Measurements from ENCODE around the gene SCAMP4.

The SCAMP4 gene

DNA sequence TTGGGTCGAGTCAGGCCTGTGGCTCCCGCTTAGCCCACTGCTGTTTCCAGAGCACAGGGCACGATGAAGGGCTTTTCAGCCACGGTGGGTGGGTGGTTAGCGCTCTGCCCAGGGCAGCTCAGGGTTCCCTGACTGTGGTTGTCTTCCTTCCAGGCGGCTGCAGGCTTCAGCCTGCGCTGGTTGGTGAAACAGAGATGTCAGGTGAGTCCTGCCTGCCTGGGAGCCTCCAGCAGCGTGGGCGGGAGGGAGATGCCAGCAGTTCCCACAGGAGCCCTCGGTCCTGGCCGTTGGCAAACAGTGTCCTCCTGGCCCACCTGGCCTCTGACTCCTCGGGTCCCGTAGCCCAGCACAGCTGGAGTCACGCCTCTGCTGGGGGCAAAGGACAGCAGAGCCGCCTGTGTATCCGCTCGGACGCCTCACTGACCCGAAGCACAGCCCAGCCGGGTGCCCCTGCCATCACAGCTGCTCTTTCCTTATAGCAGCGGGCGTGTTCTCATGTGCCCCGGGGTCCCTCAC is 9.7 kb downstream of the SCAMP4 start:
- no peak for DNase-seq

DNA sequence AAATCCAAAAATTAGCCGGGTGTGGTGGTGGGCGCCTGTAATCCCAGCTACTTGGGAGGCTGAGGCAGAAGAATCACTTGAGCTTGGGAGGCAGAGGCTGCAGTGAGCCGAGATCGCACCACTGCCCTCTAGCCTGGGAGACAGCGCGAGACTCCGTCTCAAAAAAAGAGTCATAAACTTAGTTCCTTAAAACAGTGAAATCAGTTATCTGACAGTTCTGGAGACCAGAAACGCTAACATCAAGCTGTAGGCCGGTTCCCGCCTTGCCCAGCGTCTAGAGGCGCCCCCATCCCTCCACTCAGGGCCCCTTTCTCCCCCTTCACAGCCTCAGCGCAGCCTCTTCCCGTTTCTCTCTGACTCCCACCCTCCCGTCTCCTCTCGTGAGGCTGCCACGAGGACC is 11.9 kb downstream of the SCAMP4 start:
- DNase-seq = no peak

GRCh38 chr19:1917926-1918325 is 12.7 kb downstream of the SCAMP4 start:
- no peak for DNase-seq

GRCh38 chr19:1918975-1919374 is 13.8 kb downstream of the SCAMP4 start:
- no peak for DNase-seq

DNA sequence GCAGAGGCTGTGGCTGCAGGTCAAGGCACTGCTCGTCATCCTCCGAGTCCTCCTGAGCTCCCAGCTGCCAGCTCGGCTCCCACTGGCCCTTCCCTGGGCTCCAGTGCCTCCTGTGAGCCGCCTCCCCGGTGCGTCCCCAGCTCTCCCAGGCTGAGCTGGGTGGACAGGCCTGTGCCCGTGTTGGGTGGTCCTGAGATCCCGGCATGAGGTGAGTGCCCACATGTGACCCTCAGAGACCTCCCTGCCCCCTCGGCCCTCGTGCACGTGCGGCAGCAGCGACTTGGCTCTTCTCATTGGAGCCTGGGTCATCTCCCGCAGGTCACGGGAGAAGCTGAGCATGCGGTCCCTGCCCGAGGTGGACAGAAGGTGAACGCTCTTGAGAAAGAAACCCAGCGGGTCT is 15.4 kb downstream of the SCAMP4 start:
- DNase-seq = no peak

DNA sequence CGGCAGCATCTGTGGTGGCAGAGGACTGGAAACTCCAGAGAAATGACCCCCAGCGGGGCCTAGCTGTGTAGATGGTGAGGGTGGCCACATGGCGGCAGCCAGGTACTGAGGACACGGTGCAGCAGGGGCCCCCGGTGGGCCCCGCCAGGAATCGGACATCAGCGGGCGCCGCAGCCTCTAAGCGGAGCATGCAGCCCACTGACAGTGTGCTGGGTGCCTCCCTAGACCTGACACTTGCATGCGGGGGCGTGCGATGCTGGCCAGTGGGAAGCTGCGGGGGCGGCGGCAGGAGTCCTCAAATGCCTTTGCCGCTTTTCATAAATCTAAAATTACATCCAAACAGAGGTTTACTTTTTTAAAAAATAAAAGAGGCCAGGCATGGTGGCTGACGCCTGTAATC is 16.1 kb downstream of the SCAMP4 start:
- no peak for DNase-seq

- DNase-seq = no peak
These were observed 16.6 kb downstream of the SCAMP4 start for GRCh38 chr19:1921825-1922224.

- no peak for DNase-seq
These were observed 17.6 kb downstream of the SCAMP4 start for GRCh38 chr19:1922803-1923202.

DNA sequence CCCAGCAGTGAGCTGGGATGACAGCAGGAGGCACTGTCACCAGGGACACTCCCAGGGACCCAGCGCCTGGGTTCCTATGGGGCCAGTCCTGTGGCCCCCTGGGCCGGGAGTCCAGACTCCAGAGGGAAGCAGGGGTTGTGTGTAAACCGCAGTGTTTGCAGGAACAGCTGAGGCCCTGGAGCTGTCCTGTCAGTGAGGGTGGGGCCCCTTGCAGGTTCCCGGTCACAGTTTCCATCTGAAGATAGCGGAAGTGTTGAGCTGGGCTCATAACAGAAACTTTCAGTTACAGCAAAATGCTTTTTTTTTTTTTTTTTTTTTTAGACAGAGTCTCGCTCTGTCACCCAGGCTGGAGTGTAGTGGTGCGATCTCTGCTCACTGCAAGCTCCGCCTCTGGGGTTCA is 18.1 kb downstream of the SCAMP4 start:
- no peak for DNase-seq

GRCh38 chr19:1924320-1924961 is 19.2 kb downstream of the SCAMP4 start:
- DNase-seq = no peak

- DNase-seq = no peak
These were observed 20.3 kb downstream of the SCAMP4 start for GRCh38 chr19:1925544-1925943.

DNA sequence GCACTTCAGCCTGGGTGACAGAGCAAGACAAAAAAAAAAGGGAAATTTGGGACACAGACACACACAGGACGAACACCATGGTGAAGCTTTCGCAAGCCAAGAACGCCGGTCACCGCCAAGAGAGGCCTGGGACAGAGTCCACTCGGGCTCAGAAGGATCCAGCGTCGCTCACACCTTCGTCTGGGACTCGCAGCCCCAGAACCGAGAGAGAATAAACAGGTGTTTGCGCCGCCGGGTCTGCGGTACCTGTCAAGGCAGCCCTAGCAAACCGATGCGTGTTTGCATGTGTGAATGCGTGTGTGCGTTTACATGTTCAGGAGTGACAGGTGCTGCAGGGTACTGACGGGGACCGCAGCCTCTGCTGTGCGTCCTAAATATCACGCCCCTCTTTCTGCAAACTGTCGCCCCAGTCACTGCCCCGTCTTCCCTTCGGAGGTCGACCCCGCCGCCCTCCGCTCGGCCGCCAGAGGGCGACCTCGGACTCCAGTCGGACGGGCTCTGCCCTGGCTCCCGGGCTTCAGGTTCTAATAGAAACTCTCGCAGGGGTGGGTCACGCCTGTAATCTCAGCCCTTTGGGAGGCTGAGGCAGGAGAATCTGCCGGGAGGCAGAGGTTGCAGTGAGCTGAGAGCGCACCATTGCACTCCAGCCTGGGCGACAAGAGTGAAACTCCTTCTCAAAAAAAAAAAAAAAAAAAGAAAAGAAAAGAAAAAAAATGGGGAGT is 24.0 kb downstream of the SCAMP4 start:
- DNase-seq = peak; percentile 84

GRCh38 chr19:1931445-1931844 is 26.2 kb downstream of the SCAMP4 start:
- DNase-seq = no peak

DNA sequence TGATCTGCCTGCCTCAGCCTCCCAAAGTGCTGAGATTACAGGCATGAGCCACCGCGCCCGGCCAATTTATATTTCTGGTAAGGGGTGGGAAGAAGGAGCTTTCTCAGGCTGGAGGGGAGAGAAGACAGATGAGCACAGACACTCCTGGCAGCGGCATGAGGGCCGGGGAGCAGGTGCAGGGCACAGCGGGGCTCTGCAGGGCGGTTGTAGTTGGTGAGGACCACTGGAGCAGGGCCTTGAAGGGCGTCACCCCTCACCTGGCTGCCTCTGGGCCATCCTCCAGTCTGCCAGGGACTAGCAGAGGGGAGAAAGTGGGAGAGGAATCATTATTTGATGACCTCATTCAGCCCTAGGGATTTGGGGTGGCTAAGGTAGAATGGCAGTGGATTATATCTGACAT is 27.2 kb downstream of the SCAMP4 start:
- DNase-seq = no peak

DNA sequence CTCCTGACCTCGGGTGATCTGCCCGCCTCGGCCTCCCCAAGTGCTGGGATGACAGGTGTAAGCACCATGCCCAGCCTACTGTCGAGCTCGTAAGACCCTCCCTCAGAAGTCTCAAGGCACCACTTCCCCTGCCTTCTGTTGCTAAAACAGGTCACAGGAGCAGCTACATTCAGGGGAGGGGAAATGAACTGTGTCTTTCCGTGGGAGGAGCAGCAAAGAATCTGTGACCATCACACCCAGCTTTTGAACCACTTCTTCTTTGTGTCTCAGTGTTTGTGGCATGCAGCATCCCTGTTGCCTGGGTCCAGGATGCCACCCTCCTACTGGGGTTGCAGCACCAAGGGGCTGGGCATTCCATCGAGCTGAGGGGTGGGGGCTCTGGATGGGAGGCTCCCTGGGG is 28.0 kb downstream of the SCAMP4 start:
- no peak for DNase-seq

DNA sequence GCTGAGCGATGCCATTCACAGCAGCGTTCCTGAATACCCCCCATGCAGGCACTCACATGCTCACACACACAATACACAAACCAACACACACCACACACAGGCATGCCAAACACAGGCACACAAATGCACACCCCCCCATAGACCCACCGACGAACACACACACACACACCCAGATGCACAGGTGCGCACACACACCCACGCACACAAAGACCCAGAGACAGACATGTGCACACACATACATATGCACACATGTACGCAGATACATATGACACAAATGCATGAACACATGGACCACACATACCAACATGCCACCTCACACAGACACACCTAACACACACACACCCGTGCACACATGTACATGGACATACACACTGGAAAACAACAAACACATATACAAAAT is 28.7 kb downstream of the SCAMP4 start:
- no peak for DNase-seq

- peak; percentile 69 for DNase-seq
These were observed 30.4 kb downstream of the SCAMP4 start for GRCh38 chr19:1935484-1936208.

- DNase-seq = no peak
These were observed 31.2 kb downstream of the SCAMP4 start for GRCh38 chr19:1936430-1936829.

DNA sequence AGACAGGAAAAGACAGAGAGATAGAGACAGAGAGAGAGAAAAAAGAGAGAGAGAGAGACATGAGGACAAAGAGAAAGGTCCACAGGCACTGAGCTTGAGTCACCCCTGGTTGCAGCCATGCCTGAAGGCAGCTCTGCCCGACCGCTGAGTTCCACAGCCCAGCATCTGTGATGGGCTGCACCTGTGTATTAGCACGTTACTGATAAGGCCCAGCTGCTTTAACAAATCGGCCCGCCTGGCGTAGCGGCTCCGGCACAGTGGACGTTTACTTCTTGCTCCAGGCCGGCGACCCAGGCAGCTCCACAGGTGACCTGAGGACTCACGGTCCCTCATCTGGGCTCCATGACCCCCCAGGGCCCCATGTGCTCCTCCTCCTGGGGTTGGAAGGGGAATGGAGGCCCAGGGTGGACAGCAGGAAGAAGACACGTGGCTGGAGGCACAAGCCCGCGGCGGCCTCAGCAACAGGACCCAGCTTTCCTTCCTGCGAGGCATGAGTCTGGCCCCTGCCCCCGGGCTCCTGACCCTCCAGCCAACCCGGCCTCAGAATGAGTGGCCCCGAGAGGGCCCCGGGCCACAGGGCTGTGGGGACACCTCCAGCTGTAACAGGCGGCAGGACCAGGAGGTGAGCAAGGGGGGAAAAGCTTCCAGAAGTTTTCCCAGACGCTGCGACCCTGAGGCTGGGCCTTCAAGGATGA is 31.9 kb downstream of the SCAMP4 start:
- no peak for DNase-seq

GRCh38 chr19:1938071-1938470 is 32.9 kb downstream of the SCAMP4 start:
- DNase-seq = no peak

DNA sequence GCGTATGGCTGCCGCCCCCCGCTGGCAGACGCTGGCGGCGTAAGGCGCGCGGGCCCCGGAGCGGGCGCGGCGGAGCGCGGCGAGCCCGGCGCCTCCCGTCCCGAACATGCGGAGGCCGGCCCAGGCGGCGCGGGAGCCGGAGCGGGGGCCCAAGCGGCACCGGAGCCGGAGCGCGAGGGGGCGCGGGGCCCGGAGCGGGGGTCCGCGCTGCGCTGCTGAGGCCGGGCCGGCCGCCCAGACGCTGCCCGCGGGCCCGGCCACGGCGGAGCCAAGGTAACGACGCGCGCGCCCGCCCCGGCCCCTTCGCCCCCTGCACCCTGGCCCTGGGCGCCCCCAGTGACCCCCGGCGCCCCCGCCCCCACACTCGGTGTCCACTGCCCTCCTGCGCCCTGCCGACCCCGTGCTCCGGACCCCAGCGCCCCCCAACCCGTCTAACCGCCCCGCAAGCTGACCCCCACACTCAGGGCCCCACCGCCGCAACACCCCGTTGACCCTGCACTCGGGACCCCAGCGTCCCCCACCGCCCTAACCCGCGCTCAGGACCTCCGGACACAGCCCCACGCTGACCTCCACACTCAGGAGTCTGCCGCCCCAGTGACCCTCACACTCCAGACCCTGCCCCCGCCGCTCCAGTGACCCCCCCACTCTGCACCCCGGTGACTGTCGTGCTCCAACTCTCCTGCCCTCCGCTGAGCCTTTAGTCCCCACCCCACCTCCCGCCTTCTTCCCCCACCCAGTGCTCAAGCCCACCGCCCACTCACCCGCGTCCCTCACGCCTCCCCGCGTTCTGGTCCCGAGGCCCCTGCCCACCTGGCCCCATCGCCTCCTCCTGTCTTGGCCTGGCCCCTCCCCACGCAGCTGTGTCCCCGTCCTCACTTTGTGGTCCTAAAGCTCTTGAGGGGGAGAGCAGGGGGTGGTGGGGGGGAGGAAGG is 36.2 kb downstream of the SCAMP4 start, which contains the start of gene CSNK1G2:
CSNK1G2 (plus strand) TSS at position 27 of the 932 bp plus-strand sequence. CDS start 28,601 bp downstream, outside the sequence.
- DNase-seq = no peak

Measured in DMS53 (cell line).